Mucosa of descending colon (tissue), 3 donors: ENCODE results near the gene ABTB2. TPM values are rescaled to one million over a fixed set of nuclear protein-coding genes. Genes with fewer than 3 reads are reported as not detected.
"Not testable (repeated sequence)": the region's sequence is repeated elsewhere in the genome, so short reads cannot be mapped to it uniquely, and the experiment has no call there.

ENCODE experiments used
- ATAC-seq: fragments of 200-7000 bp; cut with Tn5 transposase; one replicate; pipeline ENCODE4 v1.9.1; 2020; ENCODE audit warnings: mild to moderate bottlenecking, moderate library complexity
- DNase-seq, 3 donors: peaks; one replicate each; pipeline ENCODE4 v3.0.0-alpha.2; 2020
- H3K36me3 ChIP-seq: fragments of 200-600 bp; one replicate; pipeline ENCODE4 v1.8.0; 2021; ENCODE audit warnings: low read depth, mild to moderate bottlenecking
- H3K4me1 ChIP-seq: fragments of 200-600 bp; one replicate; pipeline ENCODE4 v1.8.0; 2021; ENCODE audit warnings: low read depth, mild to moderate bottlenecking
- H3K4me3 ChIP-seq: fragments of 200-600 bp; one replicate; pipeline ENCODE4 v1.8.0; 2021; ENCODE audit warnings: mild to moderate bottlenecking
- H3K9me3 ChIP-seq: fragments of 200-600 bp; one replicate; pipeline ENCODE4 v1.8.0; 2021; ENCODE audit warnings: mild to moderate bottlenecking
- CTCF ChIP-seq: fragments of 200-600 bp; IDR thresholded peaks from one replicate; pipeline ENCODE4 v1.8.0; 2022; ENCODE audit warnings: antibody characterized with exemption, mild to moderate bottlenecking
- intact Hi-C, 2 donors: fragments of 100-400 bp; cut with DNase I in 1 of 2; cut with micrococcal nuclease in 1 of 2; formaldehyde crosslinking; loops; one replicate each; pipeline versions ENCODE4 v1.11.0 to v1.11.1; 2022; cut with DNase I, micrococcal nuclease
- total RNA-seq, 3 donors: library from RNA; stranded (reverse); fragmentation: NEBNext Ultra II Directional in 2 of 3; extraction: Animal tissue kit (Norgen Biotek cat#: 25700) in 2 of 3; gene quantifications; one replicate each; pipeline versions ENCODE4 v1.2.1 to v1.2.4, GENCODE V29; 2021 to 2023
- donor health status: DM: no; HTN: no; CAD: no; lungs with moderate emphysema.
- donor health status: DM: no; HTN: no; CAD: no.
- donor health status: DM: no; HTN: yes; CAD: no.

Gene ABTB2
- total RNA-seq, 3 donors from 2014 or later = 12.8 to 16.8 (median 14.3) TPM

- Histone ChIP-seq H3K4me1 (peaks cover 17% of the 10 kb centered on the region), H3K9me3 (no peaks in the 10 kb centered on the region), H3K36me3 (no peaks in the 10 kb centered on the region), H3K4me3 (no peak overlapping the region)
- intact Hi-C loops = no loop called here
- DNase-seq = no peak
- no peak for TF ChIP-seq CTCF
- no peak for ATAC-seq
Observed at GRCh38 chr11:34219279-34219678, 138.5 kb downstream of the ABTB2 start.

GRCh38 chr11:34218756-34219155, 139.1 kb downstream of the ABTB2 start:
- H3K9me3 ChIP-seq, ATAC-seq, H3K36me3 ChIP-seq, H3K4me3 ChIP-seq, DNase-seq, intact Hi-C loops: not testable (repeated sequence)
- peaks cover 13% of the 10 kb centered on the region for H3K4me1 ChIP-seq

DNA sequence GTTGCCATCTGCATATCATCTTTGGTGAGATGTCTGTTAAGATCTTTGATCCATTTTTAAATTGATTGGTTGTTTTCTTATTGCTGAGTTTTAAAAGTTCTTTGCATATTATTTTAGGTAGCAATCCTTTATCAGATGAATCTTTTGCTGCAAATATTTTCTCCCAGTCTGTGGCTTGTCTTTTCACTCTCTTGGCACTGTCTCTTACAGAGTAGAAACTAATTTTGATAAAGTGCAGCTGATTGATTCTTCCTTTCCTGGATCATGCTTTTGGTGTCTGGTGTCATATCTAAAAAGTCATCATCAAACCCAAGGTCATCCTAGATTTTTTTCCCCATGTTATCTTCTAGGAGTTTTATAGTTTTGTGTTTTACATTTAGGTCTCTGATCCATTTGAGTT, 139.7 kb downstream of the ABTB2 start:
- no peak overlapping the region for H3K4me3 ChIP-seq
- H3K4me1 ChIP-seq = peaks cover 8% of the 10 kb centered on the region
- no peaks in the 10 kb centered on the region for H3K36me3 ChIP-seq
- no peak for ATAC-seq
- no peak for TF ChIP-seq CTCF
- H3K9me3 ChIP-seq = no peaks in the 10 kb centered on the region
- intact Hi-C loops = no loop called here
- no peak for DNase-seq

DNA sequence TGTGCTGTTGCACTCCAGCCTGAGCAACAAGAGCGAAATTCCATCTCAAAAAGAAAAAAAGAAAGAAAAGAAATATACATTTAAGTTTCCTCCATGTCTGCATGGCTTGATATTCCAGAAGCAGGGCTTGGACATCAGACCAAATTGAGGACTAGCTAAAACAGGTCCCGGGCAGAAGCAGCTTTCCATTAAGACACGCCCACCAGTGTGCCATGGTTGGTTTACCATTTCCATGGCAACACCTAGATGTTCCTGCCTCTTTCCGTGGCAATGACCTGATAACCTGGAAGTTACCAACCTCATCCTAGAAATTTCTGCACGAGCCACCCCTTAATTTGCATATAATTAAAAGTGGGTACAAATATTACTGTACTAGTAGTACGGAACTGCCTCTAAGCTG, 141.1 kb downstream of the ABTB2 start:
- Histone ChIP-seq H3K4me1 (peaks cover 3% of the 10 kb centered on the region), H3K9me3 (no peaks in the 10 kb centered on the region), H3K36me3 (no peaks in the 10 kb centered on the region), H3K4me3 (no peak overlapping the region)
- no peak for TF ChIP-seq CTCF
- no peak for ATAC-seq
- intact Hi-C loops = no loop called here
- DNase-seq = no peak

- Histone ChIP-seq H3K9me3 (no peaks in the 10 kb centered on the region), H3K4me3 (no peak overlapping the region), H3K4me1 (peaks cover 3% of the 10 kb centered on the region), H3K36me3 (no peaks in the 10 kb centered on the region)
- TF ChIP-seq CTCF = no peak
- intact Hi-C loops = no loop called here
- DNase-seq (no peak), ATAC-seq (no peak)
Observed at GRCh38 chr11:34215806-34216453, 141.9 kb downstream of the ABTB2 start.

- H3K9me3 ChIP-seq = no peaks in the 10 kb centered on the region
- H3K4me3 ChIP-seq = no peak overlapping the region
- no peaks in the 10 kb centered on the region for H3K36me3 ChIP-seq
- peaks cover 3% of the 10 kb centered on the region for H3K4me1 ChIP-seq
- DNase-seq (no peak), ATAC-seq (peak; percentile 63)
- intact Hi-C loops = no loop called here
- no peak for TF ChIP-seq CTCF
Observed at GRCh38 chr11:34214961-34215805, 142.6 kb downstream of the ABTB2 start.
